Lower leg skin (tissue), 3 donors: ENCODE measurements around the gene TAGLN2.

Experiments
- POLR2A ChIP-seq, 2 donors: fragments of 450-650 bp; IDR thresholded peaks; one replicate each; pipeline ENCODE4 v1.6.1; 2016 to 2017; ENCODE audit warnings: antibody characterized with exemption in 2 of 2, mild to moderate bottlenecking in 1 of 2, moderate library complexity in 1 of 2
- TF ChIP-seq, protein P1 (sequence below), 3 donors: fragments of 450-650 bp; IDR thresholded peaks; one replicate each; pipeline ENCODE4 v1.5.1; 2016; ENCODE audit warnings: antibody characterized with exemption in 3 of 3, mild to moderate bottlenecking in 3 of 3, moderate library complexity in 2 of 3

DNA sequence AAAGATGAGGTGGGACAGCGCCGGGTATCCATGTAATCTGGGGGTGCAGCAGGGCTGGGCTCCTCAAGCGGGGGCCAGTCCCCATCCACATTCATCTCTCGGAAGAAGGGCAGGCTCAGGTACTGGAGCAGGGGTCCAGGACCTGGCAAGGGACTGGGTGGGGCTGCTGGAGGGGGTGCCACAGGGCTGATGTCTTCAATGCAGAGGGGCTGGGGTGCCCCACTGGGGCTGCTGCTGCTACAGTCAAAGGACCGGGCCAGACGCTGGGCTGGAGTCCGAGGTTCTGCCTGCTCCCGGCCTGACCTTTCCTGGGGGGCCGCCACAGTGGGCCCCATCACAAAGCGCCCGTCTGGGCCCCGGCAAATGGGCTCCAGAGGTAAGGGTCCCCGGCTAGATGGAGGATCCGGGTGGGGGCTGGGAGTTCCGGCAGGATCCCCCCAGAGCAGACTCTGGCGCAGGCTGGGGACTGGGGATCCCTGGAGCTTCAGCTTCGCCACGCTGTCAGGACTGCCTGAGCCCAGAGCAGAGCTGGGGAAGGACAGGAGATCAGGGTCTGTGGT lies 3.3 kb upstream of the TAGLN2 start:
- TF ChIP-seq, protein P1, sequence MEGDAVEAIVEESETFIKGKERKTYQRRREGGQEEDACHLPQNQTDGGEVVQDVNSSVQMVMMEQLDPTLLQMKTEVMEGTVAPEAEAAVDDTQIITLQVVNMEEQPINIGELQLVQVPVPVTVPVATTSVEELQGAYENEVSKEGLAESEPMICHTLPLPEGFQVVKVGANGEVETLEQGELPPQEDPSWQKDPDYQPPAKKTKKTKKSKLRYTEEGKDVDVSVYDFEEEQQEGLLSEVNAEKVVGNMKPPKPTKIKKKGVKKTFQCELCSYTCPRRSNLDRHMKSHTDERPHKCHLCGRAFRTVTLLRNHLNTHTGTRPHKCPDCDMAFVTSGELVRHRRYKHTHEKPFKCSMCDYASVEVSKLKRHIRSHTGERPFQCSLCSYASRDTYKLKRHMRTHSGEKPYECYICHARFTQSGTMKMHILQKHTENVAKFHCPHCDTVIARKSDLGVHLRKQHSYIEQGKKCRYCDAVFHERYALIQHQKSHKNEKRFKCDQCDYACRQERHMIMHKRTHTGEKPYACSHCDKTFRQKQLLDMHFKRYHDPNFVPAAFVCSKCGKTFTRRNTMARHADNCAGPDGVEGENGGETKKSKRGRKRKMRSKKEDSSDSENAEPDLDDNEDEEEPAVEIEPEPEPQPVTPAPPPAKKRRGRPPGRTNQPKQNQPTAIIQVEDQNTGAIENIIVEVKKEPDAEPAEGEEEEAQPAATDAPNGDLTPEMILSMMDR (IDR thresholded peaks at IDR 0.05): no peak
- no peak for TF ChIP-seq POLR2A (IDR thresholded peaks at IDR 0.05)
